GM12872 (cell line): Measurements from ENCODE around the gene DSN1.

Experiments
- CTCF ChIP-seq: IDR thresholded peaks from 3 replicates; pipeline ENCODE4 v1.5.1; 2011; ENCODE audit warnings: low read depth, mild to moderate bottlenecking, low read length, moderate library complexity; ENCODE audit not compliant: insufficient read depth

Gene DSN1

GRCh38 chr20:36773597-36774390 lies at the start of gene DSN1:
Gene DSN1, minus strand, starts transcription at chr20:36773763. Its CDS starts 2,305 bp downstream, at chr20:36771458.
- peak; percentile 74; the same call in 2 of the 3 replicates for TF ChIP-seq CTCF

GRCh38 chr20:36823121-36823520 lies 49.6 kb upstream of the DSN1 start:
- no peak for TF ChIP-seq CTCF

- TF ChIP-seq CTCF = no peak
Measured at GRCh38 chr20:36821964-36822437, 48.4 kb upstream of the DSN1 start.

- TF ChIP-seq CTCF = no peak
Measured at GRCh38 chr20:36820928-36821327, 47.4 kb upstream of the DSN1 start.

GRCh38 chr20:36820073-36820472 lies 46.5 kb upstream of the DSN1 start:
- TF ChIP-seq CTCF = no peak

- TF ChIP-seq CTCF = no peak
Measured at GRCh38 chr20:36819659-36820058, 46.1 kb upstream of the DSN1 start.

- no peak for TF ChIP-seq CTCF
Measured at GRCh38 chr20:36818861-36819260, 45.3 kb upstream of the DSN1 start.
